K562 (cell line): ENCODE measurements around the gene TNIK. TPM values are rescaled to one million over a fixed set of nuclear protein-coding genes. Genes with fewer than 3 reads are reported as not detected.
A peak's percentile ranks its signal among the peaks of the same experiment; 100 is the strongest.

ENCODE experiments used
- BACH1 ChIP-seq: fragments of 200-800 bp; sonication (Bioruptor generic); IDR thresholded peaks from 2 replicates; pipeline ENCODE4 v1.6.1; 2016; ENCODE audit warnings: missing genetic modification characterization, missing compliant biosample characterization
- CCAR2 ChIP-seq: fragments of 200-400 bp; formaldehyde crosslinking; IDR thresholded peaks from 2 replicates; pipeline ENCODE4 v1.6.1; 2017; ENCODE audit warnings: mild to moderate bottlenecking, low read depth, low read length
- DPF2 ChIP-seq: fragments of 450-650 bp; IDR thresholded peaks from 2 replicates; pipeline ENCODE4 v1.6.1; 2016
- ESRRA ChIP-seq: fragments of 450-650 bp; IDR thresholded peaks from 2 replicates; pipeline ENCODE4 v1.6.1; 2014; ENCODE audit warnings: low read depth, mild to moderate bottlenecking, moderate library complexity, borderline replicate concordance
- GABPA ChIP-seq: fragments of 200-800 bp; sonication (Bioruptor generic); conservative IDR thresholded peaks from 2 replicates; pipeline ENCODE4 v1.6.1; 2016; ENCODE audit warnings: low read depth, missing genetic modification characterization, missing compliant biosample characterization
- GATAD2A ChIP-seq: fragments of 450-650 bp; IDR thresholded peaks from 2 replicates; pipeline ENCODE4 v1.6.1; 2017
- MBD2 ChIP-seq: sonication (generic); IDR thresholded peaks from 2 replicates; pipeline ENCODE4 v1.6.1; 2016; ENCODE audit warnings: low read depth, borderline replicate concordance
- MYC ChIP-seq, 2 experiments: fragments of 250-450 bp in 1 of 2; sonication (Bioruptor Pico) in 1 of 2; IDR thresholded peaks; 2 replicates each; pipeline versions ENCODE4 v1.5.1 to v1.6.1; 2012 to 2021; ENCODE audit warnings: low read depth in 2 of 2, borderline replicate concordance in 1 of 2, improper control_type of control experiment in 1 of 2, low read length in 1 of 2, mild to moderate bottlenecking in 1 of 2, moderate library complexity in 1 of 2
- POLR2AphosphoS5 ChIP-seq: IDR thresholded peaks from 2 replicates; pipeline ENCODE4 v1.6.1; 2011; ENCODE audit warnings: mild to moderate bottlenecking, low read depth, low read length, moderate library complexity; ENCODE audit not compliant: control insufficient read depth, insufficient read depth
- POLR2H ChIP-seq: IDR thresholded peaks from 2 replicates; pipeline ENCODE4 v1.6.1; 2016; ENCODE audit warnings: missing genetic modification characterization, low read depth, mild to moderate bottlenecking, control low read depth, missing compliant biosample characterization, moderate library complexity
- SP1 ChIP-seq: sonication (generic); formaldehyde crosslinking; IDR thresholded peaks from 2 replicates; pipeline ENCODE4 v1.8.1; 2022; ENCODE audit warnings: mild to moderate bottlenecking, missing genetic modification reagents
- TAL1 ChIP-seq: fragments of 450-650 bp; IDR thresholded peaks from 2 replicates; pipeline ENCODE4 v1.6.1; 2016; ENCODE audit warnings: mild to moderate bottlenecking
- TEAD4 ChIP-seq, 2 experiments: sonication (generic) in 1 of 2; formaldehyde crosslinking in 1 of 2; IDR thresholded peaks; 2 replicates each; pipeline versions ENCODE4 v1.6.1 to v1.8.0; 2012 to 2022; ENCODE audit warnings: borderline replicate concordance in 1 of 2, inconsistent platforms in 1 of 2, low read length in 1 of 2, mild to moderate bottlenecking in 1 of 2, missing genetic modification reagents in 1 of 2
- TRIM24 ChIP-seq, 2 experiments: fragments of 450-650 bp; IDR thresholded peaks; 2 replicates each; pipeline ENCODE4 v1.6.1; 2016
- ZC3H11A ChIP-seq: IDR thresholded peaks from 2 replicates; pipeline ENCODE4 v1.6.1; 2012; ENCODE audit warnings: low read depth, low read length, improper control_type of control experiment
- ZFPM2 ChIP-seq: fragments of 250-450 bp; sonication (Bioruptor Pico); IDR thresholded peaks from 2 replicates; pipeline ENCODE4 v1.5.1; 2022; ENCODE audit warnings: mild to moderate bottlenecking
- ZKSCAN1 ChIP-seq: fragments of 150-350 bp; IDR thresholded peaks from 2 replicates; pipeline ENCODE4 v1.6.1; 2016; ENCODE audit warnings: low read depth, low read length
- ZNF212 ChIP-seq: fragments of 450-650 bp; formaldehyde crosslinking; IDR thresholded peaks from 2 replicates; pipeline ENCODE4 v1.4.0; 2020; ENCODE audit warnings: mild to moderate bottlenecking
- ZNF589 ChIP-seq: fragments of 200-800 bp; sonication (Bioruptor generic); IDR thresholded peaks from 2 replicates; pipeline ENCODE4 v1.6.1; 2016; ENCODE audit warnings: low read depth, missing genetic modification characterization, missing compliant biosample characterization
- polyA plus RNA-seq, 8 experiments: library from polyadenylated mRNA; depleted of rRNA in 4 of 8; stranded (reverse) in 5 of 8; unstranded in 3 of 8; fragments of >200 nt; fragmentation: Nextera tagmentation in 2 of 8; fragmentation: Illumina TruSeq in 1 of 8; extraction: Ambion mirVana in 2 of 8; extraction: Trizol in 1 of 8; gene quantifications; 2 replicates each; pipeline versions ENCODE4 v1.2.1 to v1.2.3, GENCODE V29; 2011 to 2014; ENCODE audit warnings: inconsistent platforms in 1 of 8, missing spikeins in 1 of 8
- total RNA-seq, 7 experiments: library from RNA; depleted of rRNA in 6 of 7; stranded (reverse); fragments of >200 nt in 6 of 7; fragmentation: Illumina TruSeq in 2 of 7; extraction: Trizol in 2 of 7; gene quantifications; 2 replicates each; pipeline versions ENCODE4 v1.2.1 to v1.2.3, GENCODE V29; 2011 to 2021; ENCODE audit warnings: low replicate concordance in 1 of 7
- TF ChIP-seq, protein P1 (sequence below): fragments of 450-650 bp; IDR thresholded peaks from 2 replicates; pipeline ENCODE4 v1.6.1; 2016; ENCODE audit warnings: low read depth, mild to moderate bottlenecking, moderate library complexity
- TF ChIP-seq, protein P2 (sequence below): sonication (generic); formaldehyde crosslinking; IDR thresholded peaks from 2 replicates; pipeline ENCODE4 v1.8.0; 2023; ENCODE audit warnings: mild to moderate bottlenecking, missing genetic modification reagents
- TF ChIP-seq, protein P3 (sequence below): fragments of 250-450 bp; sonication (Bioruptor Pico); IDR thresholded peaks from 2 replicates; pipeline ENCODE4 v1.5.0; 2020; ENCODE audit warnings: mild to moderate bottlenecking

The TNIK gene
- total and polyA plus RNA-seq, 9 of the 15 experiments (the other 6 are each of a cell fraction or from before 2014, with no cell fraction given), result 6.6 to 39.0 (median 24.7) TPM

DNA sequence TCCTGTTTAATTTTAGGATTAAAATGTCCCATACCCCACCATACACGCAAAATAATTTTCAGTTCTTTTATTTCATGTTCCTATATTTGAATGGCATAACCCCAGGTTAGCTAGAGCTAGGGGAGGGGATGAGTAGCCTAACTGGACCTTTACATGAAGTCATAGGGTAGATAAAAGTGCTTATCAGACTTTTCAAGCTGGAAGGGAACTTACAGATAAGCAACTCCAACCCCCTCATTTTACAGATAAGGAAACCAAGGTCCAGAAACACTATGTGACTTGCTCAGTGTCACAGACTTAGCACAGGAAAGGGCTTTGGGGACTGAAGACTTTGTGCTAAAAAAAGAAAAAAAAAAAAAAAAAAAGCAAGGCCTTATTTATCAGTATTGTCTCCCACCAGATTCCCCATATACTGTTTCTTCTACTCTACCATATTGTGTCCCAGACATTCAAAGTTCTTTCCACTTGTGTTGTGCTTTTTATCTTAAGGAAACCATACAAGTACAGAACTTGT, 10.6 kb upstream of the TNIK start (continued):
- TF ChIP-seq MYC (IDR thresholded peaks at IDR 0.05; ENCODE audit: low read depth, low read length), result peak; percentile 17; the same call in 1 of the 2 replicates
- TF ChIP-seq MYC (CRISPR knock-in tag; IDR thresholded peaks at IDR 0.05; ENCODE audit: borderline replicate concordance, low read depth), result no peak
- peak; percentile 88 for TF ChIP-seq MBD2
- TF ChIP-seq, protein P1, sequence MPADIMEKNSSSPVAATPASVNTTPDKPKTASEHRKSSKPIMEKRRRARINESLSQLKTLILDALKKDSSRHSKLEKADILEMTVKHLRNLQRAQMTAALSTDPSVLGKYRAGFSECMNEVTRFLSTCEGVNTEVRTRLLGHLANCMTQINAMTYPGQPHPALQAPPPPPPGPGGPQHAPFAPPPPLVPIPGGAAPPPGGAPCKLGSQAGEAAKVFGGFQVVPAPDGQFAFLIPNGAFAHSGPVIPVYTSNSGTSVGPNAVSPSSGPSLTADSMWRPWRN, result peak; percentile 76
- 0 out of 2 replicates have a peak, but pooled peaks have one; percentile 23 for TF ChIP-seq SP1 (CRISPR knock-in tag)
- no peak for TF ChIP-seq ZNF212 (CRISPR knock-in tag)
- no peak for TF ChIP-seq ZFPM2 (CRISPR knock-in tag)
- peak; percentile 71 for TF ChIP-seq ESRRA
- peak; percentile 89 for TF ChIP-seq POLR2AphosphoS5
- TF ChIP-seq ZC3H11A, result peak; percentile 59; the same call in 1 of the 2 replicates
- TF ChIP-seq ZNF589, result peak; percentile 76; the same call in 1 of the 2 replicates
- peak; percentile 43 for TF ChIP-seq POLR2H (tag)
- TF ChIP-seq GATAD2A, result peak; percentile 99
- TF ChIP-seq ZKSCAN1, result 0 out of 2 replicates have a peak, but pooled peaks have one; percentile 46
- TF ChIP-seq TEAD4 (IDR thresholded peaks at IDR 0.05; ENCODE audit: low read length), result peak; percentile 98
- no peak for TF ChIP-seq TEAD4 (CRISPR knock-in tag; IDR thresholded peaks at IDR 0.05; ENCODE audit: borderline replicate concordance)
- no peak for TF ChIP-seq CCAR2
- peak; percentile 94 to 95 for TF ChIP-seq TRIM24 (IDR thresholded peaks at IDR 0.05)
- TF ChIP-seq GABPA (tag), result 0 out of 2 replicates have a peak, but pooled peaks have one; percentile 13
- TF ChIP-seq, protein P2, sequence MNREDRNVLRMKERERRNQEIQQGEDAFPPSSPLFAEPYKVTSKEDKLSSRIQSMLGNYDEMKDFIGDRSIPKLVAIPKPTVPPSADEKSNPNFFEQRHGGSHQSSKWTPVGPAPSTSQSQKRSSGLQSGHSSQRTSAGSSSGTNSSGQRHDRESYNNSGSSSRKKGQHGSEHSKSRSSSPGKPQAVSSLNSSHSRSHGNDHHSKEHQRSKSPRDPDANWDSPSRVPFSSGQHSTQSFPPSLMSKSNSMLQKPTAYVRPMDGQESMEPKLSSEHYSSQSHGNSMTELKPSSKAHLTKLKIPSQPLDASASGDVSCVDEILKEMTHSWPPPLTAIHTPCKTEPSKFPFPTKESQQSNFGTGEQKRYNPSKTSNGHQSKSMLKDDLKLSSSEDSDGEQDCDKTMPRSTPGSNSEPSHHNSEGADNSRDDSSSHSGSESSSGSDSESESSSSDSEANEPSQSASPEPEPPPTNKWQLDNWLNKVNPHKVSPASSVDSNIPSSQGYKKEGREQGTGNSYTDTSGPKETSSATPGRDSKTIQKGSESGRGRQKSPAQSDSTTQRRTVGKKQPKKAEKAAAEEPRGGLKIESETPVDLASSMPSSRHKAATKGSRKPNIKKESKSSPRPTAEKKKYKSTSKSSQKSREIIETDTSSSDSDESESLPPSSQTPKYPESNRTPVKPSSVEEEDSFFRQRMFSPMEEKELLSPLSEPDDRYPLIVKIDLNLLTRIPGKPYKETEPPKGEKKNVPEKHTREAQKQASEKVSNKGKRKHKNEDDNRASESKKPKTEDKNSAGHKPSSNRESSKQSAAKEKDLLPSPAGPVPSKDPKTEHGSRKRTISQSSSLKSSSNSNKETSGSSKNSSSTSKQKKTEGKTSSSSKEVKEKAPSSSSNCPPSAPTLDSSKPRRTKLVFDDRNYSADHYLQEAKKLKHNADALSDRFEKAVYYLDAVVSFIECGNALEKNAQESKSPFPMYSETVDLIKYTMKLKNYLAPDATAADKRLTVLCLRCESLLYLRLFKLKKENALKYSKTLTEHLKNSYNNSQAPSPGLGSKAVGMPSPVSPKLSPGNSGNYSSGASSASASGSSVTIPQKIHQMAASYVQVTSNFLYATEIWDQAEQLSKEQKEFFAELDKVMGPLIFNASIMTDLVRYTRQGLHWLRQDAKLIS (CRISPR knock-in tag), result peak; percentile 28; the same call in 1 of the 2 replicates
- no peak for TF ChIP-seq BACH1
- peak; percentile 100 for TF ChIP-seq DPF2
- TF ChIP-seq, protein P3, sequence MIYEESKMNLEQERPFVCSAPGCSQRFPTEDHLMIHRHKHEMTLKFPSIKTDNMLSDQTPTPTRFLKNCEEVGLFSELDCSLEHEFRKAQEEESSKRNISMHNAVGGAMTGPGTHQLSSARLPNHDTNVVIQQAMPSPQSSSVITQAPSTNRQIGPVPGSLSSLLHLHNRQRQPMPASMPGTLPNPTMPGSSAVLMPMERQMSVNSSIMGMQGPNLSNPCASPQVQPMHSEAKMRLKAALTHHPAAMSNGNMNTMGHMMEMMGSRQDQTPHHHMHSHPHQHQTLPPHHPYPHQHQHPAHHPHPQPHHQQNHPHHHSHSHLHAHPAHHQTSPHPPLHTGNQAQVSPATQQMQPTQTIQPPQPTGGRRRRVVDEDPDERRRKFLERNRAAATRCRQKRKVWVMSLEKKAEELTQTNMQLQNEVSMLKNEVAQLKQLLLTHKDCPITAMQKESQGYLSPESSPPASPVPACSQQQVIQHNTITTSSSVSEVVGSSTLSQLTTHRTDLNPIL, result peak; percentile 73; the same call in 1 of the 2 replicates
- peak; percentile 98 for TF ChIP-seq TAL1
